GM23338 (cell line): Measurements from ENCODE around the gene WNT7A. TPM values are rescaled to one million over a fixed set of nuclear protein-coding genes. Genes with fewer than 3 reads are reported as not detected.

Source experiments
- ATAC-seq: fragments of 200-7000 bp; cut with Tn5 transposase; 3 replicates; pipeline ENCODE4 v1.9.1; 2020
- DNase-seq: peaks from one replicate; pipeline ENCODE4 v3.0.0-alpha.2; 2015; ENCODE audit warnings: low spot score
- H2AFZ ChIP-seq: fragments of 200-600 bp; sonication (generic); 2 replicates; pipeline ENCODE4 v1.8.0; 2016; ENCODE audit warnings: antibody characterized with exemption, mild to moderate bottlenecking, moderate library complexity
- H3F3A ChIP-seq: fragments of 200-600 bp; sonication (generic); replicated peaks from 2 replicates; pipeline ENCODE4 v1.8.0; 2017; ENCODE audit warnings: antibody characterized with exemption, mixed run types, low read depth
- H3K27ac ChIP-seq: fragments of 200-600 bp; sonication (generic); 2 replicates; pipeline ENCODE4 v1.6.1; 2016; ENCODE audit warnings: low read depth
- H3K27me3 ChIP-seq: fragments of 200-600 bp; sonication (generic); 2 replicates; pipeline ENCODE4 v1.8.0; 2016; ENCODE audit warnings: mild to moderate bottlenecking, mixed run types, moderate library complexity; ENCODE audit not compliant: insufficient read depth
- H3K36me3 ChIP-seq: fragments of 200-600 bp; sonication (generic); 2 replicates; pipeline ENCODE4 v1.8.0; 2016; ENCODE audit warnings: mild to moderate bottlenecking; ENCODE audit not compliant: insufficient read depth
- H3K4me1 ChIP-seq: fragments of 200-600 bp; sonication (generic); 2 replicates; pipeline ENCODE4 v1.8.0; 2016; ENCODE audit warnings: mild to moderate bottlenecking, moderate library complexity; ENCODE audit not compliant: insufficient read depth
- H3K4me2 ChIP-seq: fragments of 200-600 bp; sonication (generic); 2 replicates; pipeline ENCODE4 v1.7.1; 2017; ENCODE audit warnings: mixed run types
- H3K4me3 ChIP-seq: fragments of 200-600 bp; sonication (generic); 2 replicates; pipeline ENCODE4 v1.6.1; 2016; ENCODE audit warnings: mixed run types
- H3K79me2 ChIP-seq: fragments of 200-600 bp; sonication (generic); replicated peaks from 2 replicates; pipeline ENCODE4 v1.8.0; 2017; ENCODE audit warnings: mild to moderate bottlenecking; ENCODE audit not compliant: insufficient read depth
- H3K9me2 ChIP-seq: fragments of 200-600 bp; sonication (generic); 2 replicates; pipeline ENCODE4 v1.8.0; 2017; ENCODE audit not compliant: insufficient read depth
- H4K20me1 ChIP-seq: fragments of 200-600 bp; sonication (generic); replicated peaks from 2 replicates; pipeline ENCODE4 v1.8.0; 2017; ENCODE audit warnings: mild to moderate bottlenecking; ENCODE audit not compliant: insufficient read depth
- H3K27ac Mint-ChIP-seq: 2 replicates; pipeline ENCODE4 v1.8.0; 2020; ENCODE audit warnings: inconsistent platforms, mild to moderate bottlenecking, moderate library complexity, mixed read lengths
- H3K27me3 Mint-ChIP-seq: 3 replicates; pipeline ENCODE4 v1.8.0; 2022; ENCODE audit warnings: low read depth, mild to moderate bottlenecking, moderate library complexity, mixed read lengths, inconsistent platforms; ENCODE audit not compliant: insufficient read depth, poor library complexity
- H3K36me3 Mint-ChIP-seq: 3 replicates; pipeline ENCODE4 v1.8.0; 2021; ENCODE audit warnings: low read depth, mild to moderate bottlenecking, inconsistent platforms, moderate library complexity, mixed read lengths
- H3K4me1 Mint-ChIP-seq: 3 replicates; pipeline ENCODE4 v1.8.0; 2020; ENCODE audit warnings: mild to moderate bottlenecking, inconsistent platforms, mixed read lengths
- H3K4me3 Mint-ChIP-seq: 3 replicates; pipeline ENCODE4 v1.8.0; 2021; ENCODE audit warnings: moderate library complexity, mild to moderate bottlenecking, inconsistent platforms, mixed read lengths
- H3K9me3 Mint-ChIP-seq: 3 replicates; pipeline ENCODE4 v1.8.0; 2020; ENCODE audit warnings: moderate library complexity, mild to moderate bottlenecking, inconsistent platforms, mixed read lengths
- CREB1 ChIP-seq: fragments of 250-450 bp; sonication (Bioruptor Pico); IDR thresholded peaks from 2 replicates; pipeline ENCODE4 v1.5.0; 2020; ENCODE audit warnings: low read depth, mild to moderate bottlenecking, moderate library complexity
- EZH2 ChIP-seq: fragments of 200-600 bp; sonication (generic); IDR thresholded peaks from one replicate; pipeline ENCODE4 v1.8.0; 2017; ENCODE audit warnings: antibody characterized with exemption, mild to moderate bottlenecking, low read depth; ENCODE audit not compliant: unreplicated experiment
- EZH2phosphoT487 ChIP-seq: fragments of 200-600 bp; sonication (generic); IDR thresholded peaks from one replicate; pipeline ENCODE4 v1.8.1; 2018; ENCODE audit warnings: antibody characterized with exemption; ENCODE audit not compliant: unreplicated experiment
- JUNB ChIP-seq: IDR thresholded peaks from one replicate; pipeline ENCODE4 v1.6.1; 2016; ENCODE audit warnings: antibody characterized with exemption; ENCODE audit not compliant: unreplicated experiment
- NANOG ChIP-seq: IDR thresholded peaks from 2 replicates; pipeline ENCODE4 v1.6.1; 2016; ENCODE audit warnings: antibody characterized with exemption, borderline replicate concordance
- POLR2AphosphoS5 ChIP-seq: IDR thresholded peaks from 2 replicates; pipeline ENCODE4 v1.6.1; 2016; ENCODE audit warnings: antibody characterized with exemption, low read depth
- STAT1 ChIP-seq: IDR thresholded peaks from one replicate; pipeline ENCODE4 v1.6.1; 2016; ENCODE audit warnings: antibody characterized with exemption; ENCODE audit not compliant: unreplicated experiment
- ZNF114 ChIP-seq: fragments of 250-450 bp; sonication (Bioruptor Pico); IDR thresholded peaks from 2 replicates; pipeline ENCODE4 v1.5.0; 2020; ENCODE audit warnings: mild to moderate bottlenecking, moderate library complexity
- ZNF331 ChIP-seq: fragments of 250-450 bp; sonication (Bioruptor Pico); IDR thresholded peaks from 2 replicates; pipeline ENCODE4 v1.5.0; 2020; ENCODE audit warnings: low read depth, mild to moderate bottlenecking, moderate library complexity
- polyA plus RNA-seq: library from polyadenylated mRNA; unstranded; fragments of >200 nt; fragmentation: Nextera tagmentation; extraction: Ambion mirVana; gene quantifications from 2 replicates; pipeline ENCODE4 v1.2.1, GENCODE V29; 2016
- total RNA-seq: library from RNA; depleted of rRNA; stranded (reverse); fragments of >200 nt; shearing (Covaris generic); gene quantifications from 2 replicates; pipeline ENCODE4 v1.2.3, GENCODE V29; 2014
- TF ChIP-seq, protein P1 (sequence below): IDR thresholded peaks from 2 replicates; pipeline ENCODE4 v1.6.1; 2016; ENCODE audit warnings: antibody characterized with exemption
- TF ChIP-seq, protein P2 (sequence below): IDR thresholded peaks from one replicate; pipeline ENCODE4 v1.6.1; 2018; ENCODE audit warnings: antibody characterized with exemption; ENCODE audit not compliant: unreplicated experiment
- TF ChIP-seq, protein P3 (sequence below): fragments of 250-450 bp; sonication (Bioruptor Pico); IDR thresholded peaks from 2 replicates; pipeline ENCODE4 v1.5.0; 2020; ENCODE audit warnings: mild to moderate bottlenecking, moderate library complexity
- TF ChIP-seq, protein P4 (sequence below), 2 experiments: fragments of 200-600 bp in 1 of 2; sonication (generic) in 1 of 2; conservative IDR thresholded peaks; 2 replicates each; pipeline versions ENCODE4 v1.5.1 to v1.6.1; 2016 to 2017; ENCODE audit warnings: antibody characterized with exemption in 2 of 2, low read depth in 2 of 2, mild to moderate bottlenecking in 2 of 2, moderate library complexity in 1 of 2

Gene WNT7A
- total and polyA plus RNA-seq, 2 experiments from 2014 or later: not detected

DNA sequence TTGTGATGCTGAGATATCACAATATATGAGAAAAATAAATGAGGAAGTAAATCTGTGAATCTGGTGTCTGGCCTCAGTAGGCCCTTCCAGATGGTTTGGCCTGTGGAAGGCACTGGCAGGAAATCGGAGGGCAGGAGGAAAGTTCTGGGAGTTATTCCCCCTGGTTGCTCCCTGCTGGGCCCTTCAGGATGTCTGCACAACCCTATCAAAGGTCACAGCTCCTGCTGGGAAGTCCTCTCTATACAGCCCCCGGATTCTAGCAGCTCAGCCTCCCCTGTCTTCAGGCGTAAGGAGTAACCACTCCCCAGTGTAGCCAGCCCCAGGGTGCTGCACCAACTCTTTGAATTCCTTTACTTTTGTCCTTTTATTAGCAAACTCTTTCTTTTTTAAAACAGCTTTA, 56.2 kb downstream of the WNT7A start:
- H2AFZ ChIP-seq: no peak overlapping the region
- H3K79me2 ChIP-seq: no peaks in the 10 kb centered on the region
- DNase-seq (no peak), ATAC-seq (no peak; the same call in 2 of the 3 replicates)
- H3K4me3 Mint-ChIP-seq: no peak overlapping the region
- peaks cover 6% of the 10 kb centered on the region; the same call in 2 of the 3 replicates for H3K4me1 Mint-ChIP-seq
- TF ChIP-seq, protein P1, sequence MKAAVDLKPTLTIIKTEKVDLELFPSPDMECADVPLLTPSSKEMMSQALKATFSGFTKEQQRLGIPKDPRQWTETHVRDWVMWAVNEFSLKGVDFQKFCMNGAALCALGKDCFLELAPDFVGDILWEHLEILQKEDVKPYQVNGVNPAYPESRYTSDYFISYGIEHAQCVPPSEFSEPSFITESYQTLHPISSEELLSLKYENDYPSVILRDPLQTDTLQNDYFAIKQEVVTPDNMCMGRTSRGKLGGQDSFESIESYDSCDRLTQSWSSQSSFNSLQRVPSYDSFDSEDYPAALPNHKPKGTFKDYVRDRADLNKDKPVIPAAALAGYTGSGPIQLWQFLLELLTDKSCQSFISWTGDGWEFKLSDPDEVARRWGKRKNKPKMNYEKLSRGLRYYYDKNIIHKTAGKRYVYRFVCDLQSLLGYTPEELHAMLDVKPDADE: no peak
- no peak for TF ChIP-seq ZNF331 (CRISPR knock-in tag)
- no peak for TF ChIP-seq POLR2AphosphoS5
- TF ChIP-seq CREB1: no peak
- no peak for TF ChIP-seq ZNF114 (CRISPR knock-in tag)
- no peak for TF ChIP-seq NANOG
- no peak for TF ChIP-seq EZH2phosphoT487
- no peak for TF ChIP-seq STAT1
- TF ChIP-seq EZH2: no peak
- no peak for TF ChIP-seq JUNB
- TF ChIP-seq, protein P2, sequence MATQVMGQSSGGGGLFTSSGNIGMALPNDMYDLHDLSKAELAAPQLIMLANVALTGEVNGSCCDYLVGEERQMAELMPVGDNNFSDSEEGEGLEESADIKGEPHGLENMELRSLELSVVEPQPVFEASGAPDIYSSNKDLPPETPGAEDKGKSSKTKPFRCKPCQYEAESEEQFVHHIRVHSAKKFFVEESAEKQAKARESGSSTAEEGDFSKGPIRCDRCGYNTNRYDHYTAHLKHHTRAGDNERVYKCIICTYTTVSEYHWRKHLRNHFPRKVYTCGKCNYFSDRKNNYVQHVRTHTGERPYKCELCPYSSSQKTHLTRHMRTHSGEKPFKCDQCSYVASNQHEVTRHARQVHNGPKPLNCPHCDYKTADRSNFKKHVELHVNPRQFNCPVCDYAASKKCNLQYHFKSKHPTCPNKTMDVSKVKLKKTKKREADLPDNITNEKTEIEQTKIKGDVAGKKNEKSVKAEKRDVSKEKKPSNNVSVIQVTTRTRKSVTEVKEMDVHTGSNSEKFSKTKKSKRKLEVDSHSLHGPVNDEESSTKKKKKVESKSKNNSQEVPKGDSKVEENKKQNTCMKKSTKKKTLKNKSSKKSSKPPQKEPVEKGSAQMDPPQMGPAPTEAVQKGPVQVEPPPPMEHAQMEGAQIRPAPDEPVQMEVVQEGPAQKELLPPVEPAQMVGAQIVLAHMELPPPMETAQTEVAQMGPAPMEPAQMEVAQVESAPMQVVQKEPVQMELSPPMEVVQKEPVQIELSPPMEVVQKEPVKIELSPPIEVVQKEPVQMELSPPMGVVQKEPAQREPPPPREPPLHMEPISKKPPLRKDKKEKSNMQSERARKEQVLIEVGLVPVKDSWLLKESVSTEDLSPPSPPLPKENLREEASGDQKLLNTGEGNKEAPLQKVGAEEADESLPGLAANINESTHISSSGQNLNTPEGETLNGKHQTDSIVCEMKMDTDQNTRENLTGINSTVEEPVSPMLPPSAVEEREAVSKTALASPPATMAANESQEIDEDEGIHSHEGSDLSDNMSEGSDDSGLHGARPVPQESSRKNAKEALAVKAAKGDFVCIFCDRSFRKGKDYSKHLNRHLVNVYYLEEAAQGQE: no peak
- TF ChIP-seq, protein P3, sequence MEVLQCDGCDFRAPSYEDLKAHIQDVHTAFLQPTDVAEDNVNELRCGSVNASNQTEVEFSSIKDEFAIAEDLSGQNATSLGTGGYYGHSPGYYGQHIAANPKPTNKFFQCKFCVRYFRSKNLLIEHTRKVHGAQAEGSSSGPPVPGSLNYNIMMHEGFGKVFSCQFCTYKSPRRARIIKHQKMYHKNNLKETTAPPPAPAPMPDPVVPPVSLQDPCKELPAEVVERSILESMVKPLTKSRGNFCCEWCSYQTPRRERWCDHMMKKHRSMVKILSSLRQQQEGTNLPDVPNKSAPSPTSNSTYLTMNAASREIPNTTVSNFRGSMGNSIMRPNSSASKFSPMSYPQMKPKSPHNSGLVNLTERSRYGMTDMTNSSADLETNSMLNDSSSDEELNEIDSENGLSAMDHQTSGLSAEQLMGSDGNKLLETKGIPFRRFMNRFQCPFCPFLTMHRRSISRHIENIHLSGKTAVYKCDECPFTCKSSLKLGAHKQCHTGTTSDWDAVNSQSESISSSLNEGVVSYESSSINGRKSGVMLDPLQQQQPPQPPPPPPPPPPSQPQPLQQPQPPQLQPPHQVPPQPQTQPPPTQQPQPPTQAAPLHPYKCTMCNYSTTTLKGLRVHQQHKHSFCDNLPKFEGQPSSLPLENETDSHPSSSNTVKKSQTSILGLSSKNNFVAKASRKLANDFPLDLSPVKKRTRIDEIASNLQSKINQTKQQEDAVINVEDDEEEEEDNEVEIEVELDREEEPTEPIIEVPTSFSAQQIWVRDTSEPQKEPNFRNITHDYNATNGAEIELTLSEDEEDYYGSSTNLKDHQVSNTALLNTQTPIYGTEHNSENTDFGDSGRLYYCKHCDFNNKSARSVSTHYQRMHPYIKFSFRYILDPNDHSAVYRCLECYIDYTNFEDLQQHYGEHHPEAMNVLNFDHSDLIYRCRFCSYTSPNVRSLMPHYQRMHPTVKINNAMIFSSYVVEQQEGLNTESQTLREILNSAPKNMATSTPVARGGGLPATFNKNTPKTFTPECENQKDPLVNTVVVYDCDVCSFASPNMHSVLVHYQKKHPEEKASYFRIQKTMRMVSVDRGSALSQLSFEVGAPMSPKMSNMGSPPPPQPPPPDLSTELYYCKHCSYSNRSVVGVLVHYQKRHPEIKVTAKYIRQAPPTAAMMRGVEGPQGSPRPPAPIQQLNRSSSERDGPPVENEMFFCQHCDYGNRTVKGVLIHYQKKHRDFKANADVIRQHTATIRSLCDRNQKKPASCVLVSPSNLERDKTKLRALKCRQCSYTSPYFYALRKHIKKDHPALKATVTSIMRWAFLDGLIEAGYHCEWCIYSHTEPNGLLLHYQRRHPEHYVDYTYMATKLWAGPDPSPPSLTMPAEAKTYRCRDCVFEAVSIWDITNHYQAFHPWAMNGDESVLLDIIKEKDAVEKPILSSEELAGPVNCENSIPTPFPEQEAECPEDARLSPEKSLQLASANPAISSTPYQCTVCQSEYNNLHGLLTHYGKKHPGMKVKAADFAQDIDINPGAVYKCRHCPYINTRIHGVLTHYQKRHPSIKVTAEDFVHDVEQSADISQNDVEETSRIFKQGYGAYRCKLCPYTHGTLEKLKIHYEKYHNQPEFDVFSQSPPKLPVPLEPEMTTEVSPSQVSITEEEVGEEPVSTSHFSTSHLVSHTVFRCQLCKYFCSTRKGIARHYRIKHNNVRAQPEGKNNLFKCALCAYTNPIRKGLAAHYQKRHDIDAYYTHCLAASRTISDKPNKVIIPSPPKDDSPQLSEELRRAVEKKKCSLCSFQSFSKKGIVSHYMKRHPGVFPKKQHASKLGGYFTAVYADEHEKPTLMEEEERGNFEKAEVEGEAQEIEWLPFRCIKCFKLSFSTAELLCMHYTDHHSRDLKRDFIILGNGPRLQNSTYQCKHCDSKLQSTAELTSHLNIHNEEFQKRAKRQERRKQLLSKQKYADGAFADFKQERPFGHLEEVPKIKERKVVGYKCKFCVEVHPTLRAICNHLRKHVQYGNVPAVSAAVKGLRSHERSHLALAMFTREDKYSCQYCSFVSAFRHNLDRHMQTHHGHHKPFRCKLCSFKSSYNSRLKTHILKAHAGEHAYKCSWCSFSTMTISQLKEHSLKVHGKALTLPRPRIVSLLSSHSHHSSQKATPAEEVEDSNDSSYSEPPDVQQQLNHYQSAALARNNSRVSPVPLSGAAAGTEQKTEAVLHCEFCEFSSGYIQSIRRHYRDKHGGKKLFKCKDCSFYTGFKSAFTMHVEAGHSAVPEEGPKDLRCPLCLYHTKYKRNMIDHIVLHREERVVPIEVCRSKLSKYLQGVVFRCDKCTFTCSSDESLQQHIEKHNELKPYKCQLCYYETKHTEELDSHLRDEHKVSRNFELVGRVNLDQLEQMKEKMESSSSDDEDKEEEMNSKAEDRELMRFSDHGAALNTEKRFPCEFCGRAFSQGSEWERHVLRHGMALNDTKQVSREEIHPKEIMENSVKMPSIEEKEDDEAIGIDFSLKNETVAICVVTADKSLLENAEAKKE: no peak
- TF ChIP-seq, protein P4, sequence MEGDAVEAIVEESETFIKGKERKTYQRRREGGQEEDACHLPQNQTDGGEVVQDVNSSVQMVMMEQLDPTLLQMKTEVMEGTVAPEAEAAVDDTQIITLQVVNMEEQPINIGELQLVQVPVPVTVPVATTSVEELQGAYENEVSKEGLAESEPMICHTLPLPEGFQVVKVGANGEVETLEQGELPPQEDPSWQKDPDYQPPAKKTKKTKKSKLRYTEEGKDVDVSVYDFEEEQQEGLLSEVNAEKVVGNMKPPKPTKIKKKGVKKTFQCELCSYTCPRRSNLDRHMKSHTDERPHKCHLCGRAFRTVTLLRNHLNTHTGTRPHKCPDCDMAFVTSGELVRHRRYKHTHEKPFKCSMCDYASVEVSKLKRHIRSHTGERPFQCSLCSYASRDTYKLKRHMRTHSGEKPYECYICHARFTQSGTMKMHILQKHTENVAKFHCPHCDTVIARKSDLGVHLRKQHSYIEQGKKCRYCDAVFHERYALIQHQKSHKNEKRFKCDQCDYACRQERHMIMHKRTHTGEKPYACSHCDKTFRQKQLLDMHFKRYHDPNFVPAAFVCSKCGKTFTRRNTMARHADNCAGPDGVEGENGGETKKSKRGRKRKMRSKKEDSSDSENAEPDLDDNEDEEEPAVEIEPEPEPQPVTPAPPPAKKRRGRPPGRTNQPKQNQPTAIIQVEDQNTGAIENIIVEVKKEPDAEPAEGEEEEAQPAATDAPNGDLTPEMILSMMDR (conservative IDR thresholded peaks at IDR 0.05; ENCODE audit: low read depth in 2 of 2): no peak
- H3K36me3 Mint-ChIP-seq: no peaks in the 10 kb centered on the region
- no peaks in the 10 kb centered on the region for H3K27me3 ChIP-seq
- H3K4me2 ChIP-seq: no peak overlapping the region
- H3K27me3 Mint-ChIP-seq: peaks cover 6% of the 10 kb centered on the region
- no peak overlapping the region for H3K27ac ChIP-seq
- H4K20me1 ChIP-seq: no peaks in the 10 kb centered on the region
- H3K27ac Mint-ChIP-seq: no peak overlapping the region
- H3F3A ChIP-seq: no peaks in the 10 kb centered on the region
- no peaks in the 10 kb centered on the region for H3K9me2 ChIP-seq
- no peaks in the 10 kb centered on the region for H3K4me1 ChIP-seq
- H3K36me3 ChIP-seq: no peaks in the 10 kb centered on the region
- H3K4me3 ChIP-seq: no peak overlapping the region
- no peaks in the 10 kb centered on the region for H3K9me3 Mint-ChIP-seq
